ENCODE measurements around the gene GRAMD4.

- TF ChIP-seq, protein P1, sequence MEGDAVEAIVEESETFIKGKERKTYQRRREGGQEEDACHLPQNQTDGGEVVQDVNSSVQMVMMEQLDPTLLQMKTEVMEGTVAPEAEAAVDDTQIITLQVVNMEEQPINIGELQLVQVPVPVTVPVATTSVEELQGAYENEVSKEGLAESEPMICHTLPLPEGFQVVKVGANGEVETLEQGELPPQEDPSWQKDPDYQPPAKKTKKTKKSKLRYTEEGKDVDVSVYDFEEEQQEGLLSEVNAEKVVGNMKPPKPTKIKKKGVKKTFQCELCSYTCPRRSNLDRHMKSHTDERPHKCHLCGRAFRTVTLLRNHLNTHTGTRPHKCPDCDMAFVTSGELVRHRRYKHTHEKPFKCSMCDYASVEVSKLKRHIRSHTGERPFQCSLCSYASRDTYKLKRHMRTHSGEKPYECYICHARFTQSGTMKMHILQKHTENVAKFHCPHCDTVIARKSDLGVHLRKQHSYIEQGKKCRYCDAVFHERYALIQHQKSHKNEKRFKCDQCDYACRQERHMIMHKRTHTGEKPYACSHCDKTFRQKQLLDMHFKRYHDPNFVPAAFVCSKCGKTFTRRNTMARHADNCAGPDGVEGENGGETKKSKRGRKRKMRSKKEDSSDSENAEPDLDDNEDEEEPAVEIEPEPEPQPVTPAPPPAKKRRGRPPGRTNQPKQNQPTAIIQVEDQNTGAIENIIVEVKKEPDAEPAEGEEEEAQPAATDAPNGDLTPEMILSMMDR (conservative IDR thresholded peaks at IDR 0.05): no peak
- TF ChIP-seq EZH2 (IDR thresholded peaks at IDR 0.05; ENCODE audit: low read depth): no peak
These were observed 30.3 kb upstream of the GRAMD4 start for GRCh38 chr22:46589871-46590271.
